GOT3 (cell line): ENCODE measurements around the gene LARP6.

ENCODE experiments used
- DNase-seq: peaks from one replicate; lab custom pipeline; 2025; ENCODE audit warnings: mixed read lengths; lab: John Stamatoyannopoulos, UW

The LARP6 gene

DNA sequence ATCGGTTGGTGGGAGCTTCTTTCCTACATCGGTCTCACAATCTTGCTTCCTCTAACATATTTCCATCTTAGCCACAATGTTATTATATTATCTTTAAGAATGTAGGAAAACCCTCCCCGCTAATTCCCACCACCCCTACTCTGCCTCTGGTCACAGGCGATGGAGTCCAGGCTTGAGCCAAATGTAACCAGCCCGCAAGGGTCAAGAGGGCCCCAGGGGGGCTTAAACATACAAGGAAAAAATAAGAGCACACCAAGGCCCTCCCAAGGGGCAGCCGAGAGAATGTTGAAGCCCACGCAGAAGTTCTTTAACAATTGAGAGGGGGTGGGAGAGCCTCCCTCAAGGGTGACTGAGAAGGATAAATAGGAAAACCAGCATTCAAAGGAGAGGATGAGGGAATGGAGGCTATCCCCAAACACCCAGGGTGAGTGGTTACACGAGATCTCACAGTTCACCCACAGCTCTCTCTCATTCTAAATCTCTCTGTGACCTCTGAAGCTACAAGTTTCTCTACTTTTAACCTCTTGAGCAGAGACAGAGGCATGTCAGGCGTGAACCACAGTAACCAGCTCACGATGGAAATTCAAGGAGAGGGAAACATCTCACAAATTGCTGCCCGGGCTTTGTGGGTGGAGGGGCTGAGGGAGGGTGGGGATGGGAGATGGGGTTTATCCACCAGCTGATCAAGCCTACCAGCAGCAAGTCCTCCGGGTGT, 59.2 kb downstream of the LARP6 start:
- no peak for DNase-seq

DNA sequence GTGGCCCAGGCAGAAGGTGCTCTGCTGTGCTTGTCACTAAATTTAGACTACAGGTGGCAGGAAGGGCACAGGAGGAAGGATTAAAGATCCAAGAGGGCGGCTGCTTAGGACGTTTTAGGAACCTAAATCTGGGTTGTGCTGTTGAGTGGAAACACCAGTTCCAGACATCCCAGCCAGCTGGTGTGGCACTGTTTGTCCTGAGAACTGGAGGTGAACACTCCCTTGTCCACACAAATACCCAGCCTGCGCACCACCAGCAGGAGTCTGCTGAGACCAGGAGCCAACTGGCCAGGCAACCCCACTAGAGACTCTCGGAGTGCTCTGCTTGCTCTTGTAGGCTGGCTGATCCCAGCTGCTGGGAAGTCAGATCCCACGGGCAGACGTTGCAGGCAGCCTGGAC, 60.3 kb downstream of the LARP6 start:
- no peak for DNase-seq

- no peak for DNase-seq
Measured at GRCh38 chr15:70792171-70792573, 61.8 kb downstream of the LARP6 start.

GRCh38 chr15:70791259-70791658, 62.7 kb downstream of the LARP6 start:
- no peak for DNase-seq

DNA sequence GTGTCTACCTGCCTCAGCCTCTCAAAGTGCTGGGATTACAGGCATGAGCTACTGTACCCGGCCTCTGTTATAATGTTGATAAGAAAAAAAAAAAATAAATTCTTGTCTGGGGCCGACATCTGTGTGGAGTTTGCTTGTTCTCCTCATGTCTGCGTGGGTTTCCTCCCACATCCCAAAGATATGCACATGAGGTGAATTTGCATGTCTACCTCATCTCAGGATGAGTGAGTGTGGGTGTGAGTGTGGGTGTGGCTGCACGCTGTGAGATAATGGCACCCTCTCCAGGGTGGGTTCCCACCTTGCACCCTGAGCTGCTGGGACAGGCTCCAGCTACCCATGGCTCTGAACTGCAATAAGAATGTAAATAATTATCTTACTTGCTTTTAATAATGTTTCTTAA, 64.7 kb downstream of the LARP6 start:
- DNase-seq, result no peak

- DNase-seq, result no peak
Measured at GRCh38 chr15:70788114-70789049, 65.6 kb downstream of the LARP6 start.

GRCh38 chr15:70786996-70787395, 67.0 kb downstream of the LARP6 start:
- DNase-seq, result no peak

DNA sequence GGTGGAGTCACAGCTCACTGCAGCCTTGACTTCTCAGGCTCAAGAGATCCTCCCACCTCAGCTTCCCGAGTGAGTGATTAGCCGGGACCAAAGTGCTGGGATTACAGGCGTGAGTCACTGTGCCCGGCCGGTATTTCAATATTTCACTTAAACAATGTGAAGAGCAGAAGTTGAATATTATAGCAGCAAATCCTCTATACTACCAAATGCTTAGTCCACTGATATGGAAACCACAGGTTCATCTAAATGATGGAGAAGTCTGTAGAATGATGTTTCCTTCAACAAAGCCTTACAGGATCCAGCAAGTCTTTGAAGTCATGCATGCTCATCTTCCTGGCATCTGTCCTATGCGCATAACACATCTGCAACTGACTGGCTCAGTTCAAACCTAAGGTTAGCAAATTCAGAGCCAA, 70.3 kb downstream of the LARP6 start:
- no peak for DNase-seq

- no peak for DNase-seq
Measured at GRCh38 chr15:70783041-70783440, 70.9 kb downstream of the LARP6 start.

DNA sequence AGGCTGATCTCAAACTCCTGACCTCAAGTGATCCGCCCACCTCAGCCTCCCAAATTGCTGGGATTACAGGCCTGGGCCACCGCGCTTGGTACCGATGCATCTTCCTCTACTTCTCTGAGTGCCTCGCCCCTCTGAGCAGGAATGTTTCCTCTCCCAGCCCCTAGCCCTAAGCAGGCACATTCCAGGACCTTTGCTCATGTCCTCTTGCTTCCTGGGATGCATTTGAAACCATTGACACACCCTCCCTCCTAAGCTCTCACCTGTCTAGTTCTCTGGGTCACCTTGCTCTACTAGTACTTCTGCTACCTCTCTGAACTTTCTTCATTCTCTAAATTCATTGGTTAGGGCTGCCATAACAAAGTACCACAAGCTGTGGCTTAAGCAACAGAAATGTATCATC, 72.7 kb downstream of the LARP6 start:
- no peak for DNase-seq
